GM18861 (cell line): ENCODE data around the gene KDM5D.

Experiments used
- ATAC-seq: cut with Tn5 transposase; IDR thresholded peaks from one replicate; pipeline ENCODE4 v1.9.1; 2021; ENCODE audit not compliant: unreplicated experiment

The KDM5D gene

DNA sequence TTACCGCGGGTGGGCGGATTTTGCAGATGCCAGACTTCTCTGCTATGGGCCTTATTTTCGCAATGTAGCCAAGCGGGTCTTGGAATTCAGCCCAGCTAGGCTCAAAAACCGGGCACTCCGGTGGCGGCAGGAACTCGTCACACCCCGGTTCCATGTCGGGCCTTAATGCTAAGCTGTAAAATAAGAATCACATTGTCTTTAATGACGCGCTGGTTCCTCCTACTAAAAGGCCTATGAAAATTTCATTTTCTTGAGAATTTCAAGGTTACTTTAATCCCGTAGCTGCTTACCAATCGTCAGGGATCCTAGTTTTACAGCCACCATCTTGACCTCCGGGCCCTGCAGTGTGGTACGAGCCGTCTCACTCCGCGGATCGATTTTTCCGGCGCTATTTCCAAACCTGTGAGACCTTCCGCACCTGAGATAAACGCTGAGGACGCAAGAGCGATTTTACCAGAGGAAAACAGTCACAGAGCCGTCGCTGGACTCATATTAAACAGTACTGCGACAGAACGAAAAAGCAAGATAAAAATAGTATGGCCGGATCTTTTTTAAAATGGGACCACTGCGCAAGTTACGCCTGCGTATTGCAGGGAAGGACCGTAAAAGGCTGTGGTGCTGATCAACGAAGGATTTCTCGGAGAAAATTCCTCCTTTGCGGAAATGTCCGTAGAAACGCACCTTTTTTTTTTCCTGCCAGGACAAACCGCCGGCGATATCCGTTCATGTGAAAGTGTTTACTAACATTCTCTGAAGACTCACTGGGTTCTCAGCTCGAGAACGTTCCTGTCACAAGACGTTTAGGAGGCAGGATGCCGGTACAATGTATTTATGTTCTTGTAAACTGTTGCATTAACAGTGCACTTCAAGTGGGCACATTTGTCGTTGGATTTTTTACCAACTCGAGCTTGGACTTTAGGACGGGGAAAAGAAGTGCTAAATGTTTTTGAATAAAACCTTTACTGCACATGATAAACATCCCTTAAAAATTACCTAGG, at the start of gene KDM5D:
TSS of gene KDM5D (minus strand) at position 346 of the 998 bp plus-strand sequence. CDS start at position 154, 192 bp downstream.
- ATAC-seq: no peak

GRCh38 chrY:19768375-19768774, 23.8 kb upstream of the KDM5D start:
- ATAC-seq: no peak

- ATAC-seq: no peak
These were observed 1.2 kb downstream of the KDM5D start for GRCh38 chrY:19743331-19743730.

- no peak for ATAC-seq
These were observed 2.4 kb downstream of the KDM5D start for GRCh38 chrY:19742153-19742552.

DNA sequence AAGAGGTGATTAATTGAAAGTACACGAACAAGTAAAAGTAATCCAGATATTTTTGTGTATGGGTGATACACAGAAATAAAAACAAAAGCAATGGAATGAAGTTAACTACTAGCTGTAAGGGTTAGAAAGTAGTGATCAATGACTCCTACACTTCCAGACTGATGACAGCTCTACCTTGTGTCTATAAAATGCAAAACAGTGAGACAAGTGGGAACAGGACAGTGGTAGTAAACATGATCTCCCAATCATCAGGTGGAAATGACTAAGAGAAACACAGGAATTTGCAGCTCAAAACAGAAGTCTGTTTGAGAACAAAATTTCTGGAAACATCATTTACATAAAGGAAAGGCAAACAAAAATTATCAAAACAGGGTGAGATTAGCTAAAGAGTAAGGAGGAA, 10.1 kb downstream of the KDM5D start:
- no peak for ATAC-seq

DNA sequence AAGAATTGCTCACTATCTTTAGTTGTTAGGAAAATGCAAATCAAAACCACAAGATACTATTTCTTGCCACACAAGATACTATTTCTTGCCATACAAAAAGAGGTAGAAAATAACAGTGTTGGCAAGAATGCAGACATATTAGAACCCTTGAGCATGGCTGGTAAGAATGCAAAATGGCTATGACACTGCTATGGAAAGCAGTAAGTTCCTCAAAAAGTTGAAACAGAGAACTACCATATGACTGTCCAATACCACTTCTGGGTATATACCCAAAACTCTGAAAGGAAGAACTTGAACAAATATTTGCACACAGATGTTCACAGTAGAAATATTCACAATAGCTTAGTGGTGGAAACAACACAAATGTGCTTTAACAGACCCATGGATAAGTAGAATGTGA, 26.6 kb downstream of the KDM5D start:
- no peak for ATAC-seq

DNA sequence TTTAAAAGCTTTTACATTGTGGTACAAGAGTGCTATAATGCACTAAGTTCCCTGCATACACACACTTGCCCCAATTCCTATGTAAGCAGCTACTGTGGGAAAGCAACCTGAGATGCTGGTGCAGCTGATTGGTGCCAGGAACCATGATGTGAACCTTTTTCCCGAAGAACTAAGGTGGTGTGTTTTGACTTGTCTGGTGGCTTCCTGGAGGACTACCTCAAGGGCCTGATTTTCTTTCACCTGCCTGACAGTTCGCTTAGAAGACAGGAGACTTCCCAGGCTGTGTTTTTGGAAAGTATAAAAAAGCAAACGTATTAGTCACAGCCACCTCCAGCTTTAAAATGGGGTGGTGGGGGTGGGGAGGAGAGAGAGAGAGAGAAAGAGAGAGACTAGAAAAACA, 27.4 kb downstream of the KDM5D start:
- ATAC-seq: no peak

GRCh38 chrY:19715226-19715625, 29.3 kb downstream of the KDM5D start:
- ATAC-seq: no peak

DNA sequence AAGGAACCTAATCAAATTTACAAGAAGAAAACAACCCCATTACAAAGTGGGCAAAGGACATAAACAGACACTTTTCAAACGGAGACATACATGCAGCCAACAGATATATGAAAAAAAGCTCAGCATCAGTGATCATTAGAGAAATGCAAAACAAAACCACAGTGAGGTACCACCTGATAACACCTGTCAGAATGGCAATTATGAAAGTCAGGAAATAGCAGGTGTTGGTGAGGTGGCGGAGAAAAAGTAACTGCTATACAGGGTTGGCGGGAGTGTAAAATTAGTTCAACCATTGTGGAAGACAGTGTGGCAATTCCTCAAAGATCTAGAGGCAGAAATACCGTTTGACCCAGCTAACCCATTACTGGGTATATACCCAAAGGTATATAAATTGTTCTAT, 31.1 kb downstream of the KDM5D start:
- no peak for ATAC-seq

GRCh38 chrY:19706273-19706672, 38.3 kb downstream of the KDM5D start:
- no peak for ATAC-seq

DNA sequence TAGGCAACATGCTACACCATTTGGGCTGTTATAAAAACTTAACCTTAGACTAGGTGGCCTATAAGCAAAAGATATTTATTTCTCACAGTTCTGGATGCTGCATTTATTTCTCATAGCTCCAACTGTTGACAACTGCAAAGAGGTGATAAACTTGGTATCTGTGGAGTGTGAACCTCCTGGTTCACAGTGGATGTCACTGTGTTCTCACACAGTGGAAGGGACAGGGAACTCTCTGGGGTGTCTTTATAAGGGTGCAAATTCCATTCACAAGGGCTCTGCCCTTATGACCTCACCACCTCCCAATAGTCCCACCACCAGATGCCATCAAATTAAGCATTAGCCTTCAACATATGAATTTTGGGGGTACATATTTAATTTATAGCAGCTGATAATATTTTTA, 46.0 kb downstream of the KDM5D start:
- ATAC-seq: no peak

- no peak for ATAC-seq
These were observed 63.7 kb downstream of the KDM5D start for GRCh38 chrY:19680821-19681220.
